Superior temporal gyrus (tissue), 1 donor: ENCODE data around the gene ABHD17B.
"Not testable (repeated sequence)": the region's sequence is repeated elsewhere in the genome, so short reads cannot be mapped to it uniquely, and the experiment has no call there.

ENCODE experiments used
- DNase-seq: peaks from one replicate; pipeline ENCODE4 v3.0.0-alpha.2; 2016; ENCODE audit errors: extremely low spot score

The ABHD17B gene

GRCh38 chr9:71911061-71911907 lies at the start of gene ABHD17B, which contains the start of gene C9orf85:
Gene ABHD17B, minus strand, starts transcription at chr9:71911193. Its CDS starts 36,113 bp downstream, at chr9:71875080.
Gene C9orf85, plus strand, starts transcription at chr9:71911639. Its CDS starts 96 bp downstream, at chr9:71911735.
- DNase-seq = peak; percentile 100

- no peak for DNase-seq
These were observed 44.4 kb upstream of the ABHD17B start for GRCh38 chr9:71955300-71955915.

DNA sequence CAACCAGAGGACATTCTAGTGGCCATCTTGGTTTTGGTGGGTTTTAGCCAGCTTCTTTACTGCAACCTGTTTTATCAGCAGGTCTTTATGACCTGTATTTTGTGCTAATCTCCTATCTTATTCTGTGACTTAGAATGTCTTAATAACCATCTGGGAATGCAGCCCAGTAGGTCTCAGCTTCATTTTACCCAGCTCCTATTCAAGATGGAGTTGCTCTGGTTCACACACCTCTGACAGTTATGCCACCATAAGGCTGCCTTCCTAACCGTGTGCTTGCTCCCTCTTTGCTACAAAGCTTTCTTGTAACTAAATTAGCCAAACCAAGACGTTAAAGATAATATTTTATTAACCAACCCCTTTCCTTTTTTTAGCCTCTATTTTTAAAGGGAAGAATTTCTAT lies 43.7 kb upstream of the ABHD17B start:
- not testable (repeated sequence) for DNase-seq

DNA sequence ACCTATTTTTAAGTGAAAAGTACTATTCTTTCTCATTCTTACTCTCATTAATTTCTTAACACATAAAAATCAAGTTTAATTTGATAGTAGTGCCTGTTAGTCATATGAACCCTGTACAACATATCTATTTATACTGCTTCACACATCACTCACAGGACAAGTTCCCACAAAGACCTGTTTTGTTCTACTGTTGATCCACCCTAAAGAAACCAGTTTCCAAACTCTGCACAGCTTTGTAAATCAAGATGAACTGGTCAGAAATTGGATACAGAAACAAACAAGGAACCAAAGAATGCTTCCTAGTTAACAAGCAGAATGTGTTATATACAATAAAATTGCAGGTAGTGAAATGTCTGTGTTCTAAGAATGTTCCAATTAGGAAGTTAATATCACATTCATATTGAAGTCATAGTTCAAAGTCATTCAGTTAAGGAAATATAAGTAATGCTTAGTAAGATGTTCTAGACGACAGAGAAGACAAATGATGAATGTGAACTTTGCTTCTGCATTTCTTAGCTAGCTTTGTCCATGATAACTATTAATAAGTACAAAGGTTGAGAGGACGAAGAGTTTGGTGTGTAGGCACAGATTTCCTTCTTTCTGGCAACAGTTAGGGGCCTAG lies 33.9 kb upstream of the ABHD17B start:
- peak; percentile 60 for DNase-seq

GRCh38 chr9:71941998-71942567 lies 31.1 kb upstream of the ABHD17B start:
- DNase-seq = peak; percentile 65

DNA sequence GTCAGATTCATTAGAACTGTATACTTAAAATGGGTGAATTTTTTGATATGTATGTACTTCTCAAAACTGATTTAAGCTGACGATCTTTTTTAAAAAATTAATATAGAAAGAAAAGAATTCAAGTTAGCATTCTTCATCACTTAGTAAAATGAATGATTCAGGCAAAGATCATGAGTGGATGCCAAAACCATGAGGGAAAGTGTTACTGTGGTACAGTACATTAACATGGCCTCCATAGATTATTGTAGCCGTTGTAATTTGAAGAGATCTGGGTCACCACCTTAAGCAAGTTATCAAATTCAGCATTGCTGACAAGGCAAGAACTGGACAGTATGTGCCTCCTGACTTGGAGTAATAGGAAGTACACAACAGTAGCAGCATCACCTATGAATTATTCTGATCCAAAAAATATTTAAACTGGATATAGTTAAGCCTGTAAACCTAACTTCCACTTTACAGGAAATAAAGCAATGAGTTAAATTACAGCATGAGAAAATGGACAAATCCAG lies 30.1 kb upstream of the ABHD17B start:
- no peak for DNase-seq

DNA sequence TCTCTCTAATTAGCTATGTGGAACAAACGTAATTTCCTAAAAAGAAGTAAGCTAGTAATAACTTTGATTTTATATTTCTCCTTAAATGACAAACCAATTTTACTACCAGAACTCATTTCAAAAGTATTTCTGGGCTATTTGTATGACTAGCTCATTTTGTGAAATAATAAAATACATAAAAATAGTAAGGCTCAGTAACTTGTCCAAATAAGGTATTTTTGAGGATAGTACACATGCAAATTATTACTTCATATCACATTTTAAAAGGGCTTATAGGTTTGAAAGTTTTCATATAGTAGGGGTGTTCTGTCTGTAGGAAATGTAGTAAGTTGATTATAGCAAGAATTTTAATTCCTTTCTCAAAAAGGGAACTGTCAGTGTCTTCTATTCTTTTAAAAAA lies 26.9 kb upstream of the ABHD17B start:
- peak; percentile 59 for DNase-seq

DNA sequence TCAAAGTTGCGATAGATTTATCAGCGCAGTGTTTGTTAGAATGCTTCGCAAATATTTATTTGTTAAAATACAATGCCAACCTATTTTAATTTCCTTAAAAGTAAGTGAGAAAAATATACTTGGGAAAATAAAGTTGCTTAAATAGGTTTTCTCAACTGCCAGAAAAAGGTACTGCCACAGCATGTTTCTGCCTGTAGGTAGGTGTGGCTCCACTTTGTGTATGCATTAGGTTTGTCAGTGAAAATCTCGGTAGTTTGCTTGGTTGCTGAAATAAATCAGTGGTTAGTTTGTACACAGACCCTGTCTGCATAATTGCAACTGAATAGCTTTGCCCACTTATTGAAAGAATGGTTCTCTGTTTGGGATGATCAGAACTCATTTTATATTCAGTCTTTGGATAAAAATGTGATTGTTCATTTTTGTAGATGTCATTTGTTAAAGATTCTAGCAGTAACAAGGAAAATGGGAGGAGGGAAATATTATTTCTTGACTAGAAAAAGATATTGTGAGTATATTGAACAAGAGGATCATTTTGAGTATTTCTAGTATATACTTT lies 26.2 kb upstream of the ABHD17B start:
- DNase-seq = peak; percentile 86

DNA sequence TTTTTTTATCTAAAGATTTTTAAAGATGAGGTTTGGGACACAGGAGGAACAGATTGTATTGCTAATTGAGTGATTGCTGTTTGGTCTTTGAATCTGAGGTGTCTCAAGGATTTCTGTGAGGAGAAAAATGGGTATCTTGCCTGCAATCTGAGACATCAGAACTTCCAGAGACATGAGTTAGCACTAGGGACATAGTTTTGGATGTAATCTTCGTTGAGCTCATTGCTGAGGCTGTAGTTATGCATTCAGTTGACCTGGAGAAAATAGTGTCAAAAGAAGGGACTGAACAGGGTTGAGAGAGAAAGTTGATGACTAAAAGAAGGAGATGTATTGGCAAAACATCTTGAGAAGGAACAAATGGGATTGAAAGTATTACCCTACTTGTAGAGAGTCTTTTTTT lies 25.1 kb upstream of the ABHD17B start:
- DNase-seq = no peak

DNA sequence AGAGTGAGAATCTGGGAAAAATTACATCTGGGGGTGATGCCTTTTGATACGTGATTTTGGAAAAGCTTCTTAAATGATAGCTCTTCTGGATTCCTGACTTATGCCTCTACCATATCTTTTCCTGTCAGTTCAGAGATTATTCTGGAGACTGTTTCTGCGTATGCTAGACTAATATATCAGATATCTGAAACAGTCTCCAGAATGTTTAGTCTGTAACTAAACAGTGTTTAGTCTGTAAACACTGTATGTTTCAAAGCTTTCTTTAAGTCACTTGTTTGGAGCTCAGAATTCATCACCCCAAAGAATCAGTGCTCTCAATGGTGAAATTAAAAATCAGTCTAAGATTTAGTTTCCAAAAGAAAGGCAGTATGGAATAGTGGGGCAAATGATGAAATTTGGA lies 20.2 kb upstream of the ABHD17B start:
- DNase-seq = no peak

DNA sequence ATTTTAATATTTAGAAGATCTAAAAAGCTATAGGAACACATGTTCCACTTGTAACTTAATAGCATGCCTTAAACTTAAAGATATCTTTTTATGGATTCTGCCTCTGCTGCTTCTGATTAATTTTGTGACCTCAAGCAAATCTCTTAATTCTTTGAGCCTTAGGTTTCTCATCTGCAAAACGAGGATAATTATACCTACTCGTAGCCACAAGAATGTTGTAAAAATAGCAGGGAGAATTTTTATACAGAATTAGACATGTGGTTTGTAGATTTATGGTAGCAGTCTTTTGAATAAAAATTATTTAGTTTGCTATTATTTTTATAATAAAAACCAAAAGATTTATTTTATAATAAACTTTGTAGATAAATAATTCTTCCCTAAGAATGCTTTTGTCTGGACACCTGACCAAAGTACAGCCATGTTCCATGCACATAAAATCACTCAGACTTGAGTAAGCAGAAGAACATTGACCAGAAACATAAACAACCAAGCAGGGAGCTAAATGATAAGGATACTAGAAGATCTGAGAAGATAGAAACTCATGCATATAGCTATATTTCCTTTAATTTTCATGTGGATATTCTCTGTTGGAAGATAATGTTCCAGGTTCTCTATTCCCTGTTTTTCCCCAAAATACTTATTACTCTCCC lies 18.9 kb upstream of the ABHD17B start:
- no peak for DNase-seq

DNA sequence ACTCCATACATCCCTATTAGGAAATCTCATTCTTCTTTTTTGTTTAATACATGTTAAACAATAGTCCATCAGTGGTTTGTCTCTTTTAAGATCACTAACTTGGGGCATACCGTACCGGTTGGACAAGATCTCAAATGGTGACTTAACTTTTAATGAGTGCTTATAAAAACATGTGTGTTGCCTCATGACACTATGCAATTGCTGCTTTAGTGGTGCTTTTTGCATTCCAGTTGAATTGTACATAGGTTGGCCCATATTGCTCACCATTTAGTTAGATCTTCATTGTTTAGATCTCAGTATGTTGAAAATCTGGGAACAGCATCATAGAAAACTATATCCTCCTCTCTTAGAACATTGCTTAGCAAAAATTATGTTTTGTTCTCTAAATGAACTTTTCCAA lies 18.2 kb upstream of the ABHD17B start:
- DNase-seq = no peak

- no peak for DNase-seq
These were observed 17.8 kb upstream of the ABHD17B start for GRCh38 chr9:71928806-71929205.

- no peak for DNase-seq
These were observed 17.4 kb upstream of the ABHD17B start for GRCh38 chr9:71928376-71928775.

- DNase-seq = no peak
These were observed 14.8 kb upstream of the ABHD17B start for GRCh38 chr9:71925834-71926233.

DNA sequence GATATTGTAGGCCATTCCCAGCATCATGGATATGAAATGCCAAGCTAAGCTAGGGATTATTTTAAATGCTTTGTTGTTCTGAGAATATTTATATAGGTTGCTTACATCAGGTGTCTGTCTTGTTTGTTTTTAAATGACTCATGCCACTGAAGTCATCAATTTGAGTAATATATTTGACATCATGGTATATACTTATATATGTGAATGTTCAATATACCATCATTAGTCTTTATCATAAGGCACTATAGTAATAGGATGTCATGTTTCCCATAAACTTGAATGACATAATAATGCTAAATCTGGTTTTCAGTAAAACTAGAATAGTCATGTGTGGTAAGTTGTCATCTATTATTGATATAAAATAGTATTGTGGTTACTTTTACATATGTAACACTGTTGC lies 13.6 kb upstream of the ABHD17B start:
- no peak for DNase-seq

- no peak for DNase-seq
These were observed 10.3 kb upstream of the ABHD17B start for GRCh38 chr9:71921190-71921814.

DNA sequence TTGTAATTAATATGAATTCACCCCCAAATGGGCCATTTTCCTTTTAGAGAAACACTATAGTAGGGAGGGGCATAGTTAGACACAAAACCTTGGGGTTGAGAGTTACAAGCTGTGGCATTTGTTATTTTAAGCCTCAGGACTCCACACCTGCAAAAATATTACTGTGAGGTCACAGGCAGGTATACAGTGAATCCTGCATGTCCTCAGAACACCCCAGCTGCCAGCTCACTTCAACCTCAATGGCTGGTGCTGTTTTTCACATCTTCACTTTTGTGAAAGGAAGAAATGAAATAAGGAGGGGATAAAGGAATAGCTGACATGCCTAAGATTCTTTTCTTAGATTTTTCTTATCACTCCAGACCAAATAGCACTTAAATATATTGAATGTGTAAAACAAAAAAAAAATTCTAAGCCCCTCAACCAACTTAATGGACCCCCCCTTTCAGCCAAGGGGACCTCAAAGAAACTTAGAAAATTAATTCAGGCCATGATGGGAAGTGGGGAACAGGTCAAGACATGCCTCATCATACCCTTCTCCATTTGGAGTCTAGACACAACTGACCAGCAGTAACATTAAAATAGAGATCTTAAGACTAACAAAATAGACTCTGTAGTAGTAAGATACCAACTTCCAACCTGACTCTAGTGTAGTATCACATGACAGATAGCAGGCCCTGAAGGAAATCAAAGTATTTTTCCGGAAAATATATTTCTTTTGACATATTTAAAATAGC lies 9.6 kb upstream of the ABHD17B start:
- no peak for DNase-seq

DNA sequence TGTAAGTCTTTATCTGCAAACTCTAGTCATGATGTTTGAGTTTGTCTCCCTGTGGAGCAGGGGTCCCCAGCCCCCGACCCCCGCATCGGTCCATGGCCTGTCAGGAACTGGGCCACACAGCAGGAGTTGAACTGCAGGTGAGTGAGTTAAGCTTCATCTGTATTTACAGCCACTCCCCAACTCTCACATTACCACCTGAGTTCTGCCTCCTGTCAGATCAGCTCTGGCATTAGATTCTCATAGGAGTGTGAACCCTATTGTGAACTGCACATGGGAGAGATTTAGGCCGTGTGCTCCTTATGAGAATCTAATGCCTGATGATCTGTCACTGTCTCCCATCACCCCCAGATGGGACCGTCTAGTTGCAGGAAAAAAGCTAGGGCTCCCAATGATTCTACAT lies 7.4 kb upstream of the ABHD17B start:
- DNase-seq = no peak
